NB4 (cell line): ENCODE measurements around the gene NR1H3.

Experiments
- CTCF ChIP-seq: IDR thresholded peaks from one replicate; pipeline ENCODE4 v1.5.1; 2012; ENCODE audit warnings: low read depth, low read length
- MYC ChIP-seq: IDR thresholded peaks from 2 replicates; pipeline ENCODE4 v1.6.1; 2011; ENCODE audit warnings: low read depth, low read length
- POLR2A ChIP-seq: IDR thresholded peaks from 2 replicates; pipeline ENCODE4 v1.6.1; 2011; ENCODE audit warnings: mild to moderate bottlenecking; ENCODE audit not compliant: insufficient read length; ENCODE audit errors: extremely low read depth
- TF ChIP-seq, protein P1 (sequence below): IDR thresholded peaks from 2 replicates; pipeline ENCODE4 v1.6.1; 2011; ENCODE audit warnings: low read depth, low read length

DNA sequence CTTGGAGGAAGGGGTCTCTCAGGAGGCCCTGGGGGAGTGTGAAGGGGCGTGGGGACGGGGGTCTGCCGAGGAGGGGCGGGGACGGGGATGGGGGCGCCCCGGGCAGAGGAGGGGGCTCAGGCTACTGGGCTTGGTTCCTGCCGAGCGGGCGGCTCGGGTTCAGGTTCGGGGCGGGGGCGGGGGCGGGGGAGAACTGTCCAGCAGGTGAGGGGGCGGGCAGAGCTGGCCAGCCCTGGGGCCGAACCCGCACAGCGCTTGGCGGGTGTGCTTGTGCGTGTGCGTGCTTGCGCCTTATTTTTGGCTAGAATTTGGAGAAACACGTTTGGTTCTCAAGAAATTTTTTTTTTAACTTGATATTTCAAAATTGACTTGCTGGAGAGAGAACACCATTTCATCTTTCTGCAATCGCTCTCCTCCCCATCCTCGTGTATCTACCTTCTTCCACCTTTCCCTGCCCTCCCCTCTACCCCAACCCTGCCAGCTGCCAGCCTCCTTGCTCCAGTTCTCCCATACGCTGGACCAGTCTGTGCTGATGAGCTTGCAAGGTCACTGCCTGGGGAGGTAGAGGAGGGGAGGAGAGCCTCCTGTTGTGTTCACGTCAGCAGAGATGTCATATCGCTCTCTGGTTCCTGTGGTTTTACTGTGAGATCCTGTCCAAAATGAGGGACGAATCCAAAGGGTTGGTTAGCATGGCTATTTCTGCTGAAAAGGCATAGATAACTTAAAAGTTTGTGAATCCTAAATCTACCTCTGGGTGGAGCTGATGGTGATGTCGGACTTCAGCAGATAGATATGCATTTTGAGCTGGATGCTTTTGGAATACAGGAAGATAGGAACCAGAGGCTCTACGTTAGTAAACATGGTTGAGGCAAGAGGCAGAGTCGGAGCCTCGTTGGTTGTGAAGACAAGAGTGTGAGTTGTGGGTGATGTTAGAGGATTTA lies 12.8 kb downstream of the NR1H3 start:
- no peak for TF ChIP-seq POLR2A
- no peak for TF ChIP-seq CTCF
- TF ChIP-seq MYC, result no peak
- TF ChIP-seq, protein P1, sequence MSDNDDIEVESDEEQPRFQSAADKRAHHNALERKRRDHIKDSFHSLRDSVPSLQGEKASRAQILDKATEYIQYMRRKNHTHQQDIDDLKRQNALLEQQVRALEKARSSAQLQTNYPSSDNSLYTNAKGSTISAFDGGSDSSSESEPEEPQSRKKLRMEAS, result no peak
